BJ (cell line): ENCODE data around the gene SSBP1. TPM values are rescaled to one million over a fixed set of nuclear protein-coding genes. Genes with fewer than 3 reads are reported as not detected.
A peak's percentile ranks its signal among the peaks of the same experiment; 100 is the strongest.
"Not testable (repeated sequence)": the region's sequence is repeated elsewhere in the genome, so short reads cannot be mapped to it uniquely, and the experiment has no call there.

Experiments used
- CTCF ChIA-PET: fragments of 350-600 bp; formaldehyde crosslinking; extraction: SDS; loops from one replicate; lab custom pipeline; 2021; ENCODE audit warnings: antibody characterized with exemption, inconsistent platforms; lab: Yijun Ruan, JAX
- POLR2A ChIA-PET: fragments of 300-600 bp; sonication (Branson Sonifier 250); formaldehyde crosslinking; extraction: SDS; loops from one replicate; lab custom pipeline; 2021; ENCODE audit warnings: antibody characterized with exemption; lab: Charles Lee
- DNase-seq: peaks from one replicate; pipeline ENCODE4 v3.0.0-alpha.2; 2011; ENCODE audit warnings: low read depth
- H3K27me3 ChIP-seq: 2 replicates; pipeline ENCODE4 v1.6.0; 2011; ENCODE audit warnings: low read length; ENCODE audit not compliant: control insufficient read depth, insufficient read depth
- H3K36me3 ChIP-seq: 2 replicates; pipeline ENCODE4 v1.5.1; 2011; ENCODE audit warnings: low read length; ENCODE audit not compliant: control insufficient read depth, insufficient read depth
- H3K4me3 ChIP-seq: 2 replicates; pipeline ENCODE4 v1.5.1; 2011; ENCODE audit warnings: low read depth, mild to moderate bottlenecking, control low read depth, low read length
- CTCF ChIP-seq: IDR thresholded peaks from 2 replicates; pipeline ENCODE4 v1.5.1; 2011; ENCODE audit warnings: low read depth, mild to moderate bottlenecking, control low read depth, inconsistent platforms, low read length, moderate library complexity; ENCODE audit not compliant: insufficient read depth
- polyA plus RNA-seq: library from polyadenylated mRNA; depleted of rRNA; stranded (reverse); fragments of >200 nt; gene quantifications from 2 replicates; pipeline ENCODE4 v1.2.3, GENCODE V29; 2011

SSBP1 gene
- polyA plus RNA-seq, 1 experiment = 55.0 TPM

- CTCF ChIA-PET = no interaction called here
- no peak for DNase-seq
- TF ChIP-seq CTCF = no peak
- no peaks in the 10 kb centered on the region for H3K27me3 ChIP-seq
- peaks cover 15% of the 10 kb centered on the region for H3K36me3 ChIP-seq
- H3K4me3 ChIP-seq = no peak overlapping the region
- POLR2A ChIA-PET = no interaction called here
Measured at GRCh38 chr7:141744131-141744530, 6.0 kb downstream of the SSBP1 start.

- POLR2A ChIA-PET = no interaction called here
- CTCF ChIA-PET = interaction anchor here (3.4 kb wide), 1 partner anchor 10 kb away, joined by 17 read pairs; the partner anchor contains the start of gene SSBP1
- no peak for TF ChIP-seq CTCF
- Histone ChIP-seq H3K4me3 (no peak overlapping the region), H3K36me3 (peaks cover 21% of the 10 kb centered on the region), H3K27me3 (no peaks in the 10 kb centered on the region)
- no peak for DNase-seq
Measured at GRCh38 chr7:141748396-141748795, 10.2 kb downstream of the SSBP1 start.

- peaks cover 16% of the 10 kb centered on the region for H3K36me3 ChIP-seq
- DNase-seq, CTCF ChIA-PET, POLR2A ChIA-PET, H3K27me3 ChIP-seq, H3K4me3 ChIP-seq: not testable (repeated sequence)
Measured at GRCh38 chr7:141751904-141752303, 13.7 kb downstream of the SSBP1 start.

- ChIA-PET CTCF (no interaction called here), POLR2A (no interaction called here)
- H3K27me3 ChIP-seq = no peaks in the 10 kb centered on the region
- no peak for DNase-seq
- H3K36me3 ChIP-seq = peaks cover 15% of the 10 kb centered on the region
- no peak overlapping the region for H3K4me3 ChIP-seq
- peak; percentile 24; the same call in 1 of the 2 replicates for TF ChIP-seq CTCF
Measured at GRCh38 chr7:141752634-141753033, 14.5 kb downstream of the SSBP1 start.

- no peaks in the 10 kb centered on the region for H3K27me3 ChIP-seq
- ChIA-PET CTCF (interaction anchor here (1.8 kb wide), 1 partner anchor 31 kb away, joined by 6 read pairs; no protein-coding TSS in a partner anchor), POLR2A (no interaction called here)
- TF ChIP-seq CTCF = peak; percentile 45
- no peak for DNase-seq
- H3K4me3 ChIP-seq = no peak overlapping the region
- H3K36me3 ChIP-seq = peaks cover 12% of the 10 kb centered on the region
Measured at GRCh38 chr7:141754939-141755338, 16.8 kb downstream of the SSBP1 start.

GRCh38 chr7:141763797-141764196, 25.6 kb downstream of the SSBP1 start, which contains the start of gene TAS2R3:
Gene TAS2R3, plus strand, starts transcription at chr7:141764097. Its CDS starts 62 bp downstream, at chr7:141764159.
- CTCF ChIA-PET = interaction anchor here (1.7 kb wide), 1 partner anchor 22 kb away, joined by 5 read pairs; no protein-coding TSS in a partner anchor
- POLR2A ChIA-PET = no interaction called here

GRCh38 chr7:141770083-141770583, 32.0 kb downstream of the SSBP1 start:
- H3K27me3 ChIP-seq, POLR2A ChIA-PET, CTCF ChIA-PET, H3K36me3 ChIP-seq, DNase-seq, H3K4me3 ChIP-seq: not testable (repeated sequence)

More at GRCh38 chr7:141763797-141764196, 25.6 kb downstream of the SSBP1 start, which contains the start of gene TAS2R3:
- H3K27me3 ChIP-seq = no peaks in the 10 kb centered on the region
- H3K36me3 ChIP-seq = peaks cover 2% of the 10 kb centered on the region; the same call in 1 of the 2 replicates
- no peak for DNase-seq
- no peak within 1 kb of the TSS for H3K4me3 ChIP-seq
- no peak for TF ChIP-seq CTCF
